Measurements from ENCODE around the gene TRIM15. TPM values are rescaled to one million over a fixed set of nuclear protein-coding genes. Genes with fewer than 3 reads are reported as not detected.
A peak's percentile ranks its signal among the peaks of the same experiment; 100 is the strongest.

The TRIM15 gene
- total and polyA plus RNA-seq, 2 donors (not counting 3 experiments of a cell fraction or from before 2014, with no cell fraction given) = not detected

DNA sequence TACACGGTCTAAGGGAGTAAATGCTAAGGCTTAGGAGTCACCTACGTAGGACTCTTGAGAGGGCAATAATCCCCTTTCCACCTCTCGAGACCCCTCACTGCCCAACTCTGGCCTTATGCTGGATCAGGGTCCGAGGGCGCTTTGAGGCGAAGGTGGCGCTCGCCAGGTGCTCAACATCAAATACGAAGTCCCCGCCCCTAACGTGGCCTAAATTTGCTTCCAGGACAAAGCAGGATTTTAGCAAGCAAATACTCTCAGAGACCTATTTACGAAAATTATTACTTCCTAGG lies 50.3 kb downstream of the TRIM15 start:
- H3K4me1 ChIP-seq (ENCODE audit: control insufficient read depth, extremely low read depth, insufficient read depth, low read length) = peaks cover 17% of the 10 kb centered on the region
- intact Hi-C loops (cut with micrococcal nuclease) = loop anchor here (1.0 to 2.0 kb wide), 2 partner anchors 111 to 113 kb away; partner anchors contain the start of gene TRIM39
- H3K9ac ChIP-seq (replicated peaks; ENCODE audit: extremely low read depth, insufficient read depth, low read length) = peak overlapping the region; percentile 89
- ChIA-PET POLR2A (interaction anchor here (0.9 kb wide), 1 partner anchor 112 kb away, joined by 3 read pairs; no protein-coding TSS in a partner anchor), CTCF (interaction anchor here (0.5 to 0.6 kb wide), 2 partner anchors 467 to 1724 kb away, joined by 3 read pairs; no protein-coding TSS in a partner anchor)
- no peaks in the 10 kb centered on the region for H3K36me3 ChIP-seq (ENCODE audit: control insufficient read depth in 2 of 2, extremely low read depth in 1 of 2, insufficient read depth in 2 of 2, low read length in 2 of 2)
- no peaks in the 10 kb centered on the region for H3K27me3 ChIP-seq (ENCODE audit: control insufficient read depth in 2 of 2, insufficient read depth in 2 of 2, low read length in 2 of 2)
- peaks cover 34% of the 10 kb centered on the region for H3K79me2 ChIP-seq (ENCODE audit: control insufficient read depth, insufficient read depth, low read length)
- H2AFZ ChIP-seq (ENCODE audit: low read depth, low read length) = peak overlapping the region; percentile 97
- no peaks in the 10 kb centered on the region for H4K20me1 ChIP-seq (replicated peaks; ENCODE audit: control insufficient read depth, extremely low read depth, insufficient read depth, low read length)
- BruUV-seq (replicated peaks) = TSS peak; percentile 88
- H3K4me2 ChIP-seq (ENCODE audit: insufficient read depth, low read length) = peak overlapping the region; percentile 89
- H3K9me3 ChIP-seq (replicated peaks; ENCODE audit: control insufficient read depth, insufficient read depth, low read length) = no peaks in the 10 kb centered on the region
- TF ChIP-seq FOS (IDR thresholded peaks at IDR 0.05; ENCODE audit: borderline replicate concordance, insufficient read depth, low read length) = no peak
- no peak for TF ChIP-seq EZH2 (IDR thresholded peaks at IDR 0.05; ENCODE audit: borderline replicate concordance, low read depth, low read length, severe bottlenecking)
- TF ChIP-seq MYC (IDR thresholded peaks at IDR 0.05; ENCODE audit: low read depth, low read length) = no peak
- TF ChIP-seq JUN (IDR thresholded peaks at IDR 0.05; ENCODE audit: borderline replicate concordance, insufficient read depth, insufficient read length, low read depth) = no peak
- no peak for TF ChIP-seq POLR2A (IDR thresholded peaks at IDR 0.05; ENCODE audit: low read depth, low read length)
- TF ChIP-seq POLR2AphosphoS5 (IDR thresholded peaks at IDR 0.05; ENCODE audit: insufficient read depth, low read depth, low read length) = no peak
- TF ChIP-seq, protein P1, sequence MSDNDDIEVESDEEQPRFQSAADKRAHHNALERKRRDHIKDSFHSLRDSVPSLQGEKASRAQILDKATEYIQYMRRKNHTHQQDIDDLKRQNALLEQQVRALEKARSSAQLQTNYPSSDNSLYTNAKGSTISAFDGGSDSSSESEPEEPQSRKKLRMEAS (IDR thresholded peaks at IDR 0.05; ENCODE audit: insufficient read depth, insufficient read length) = no peak
- dilution Hi-C loops (cut with MboI; ENCODE audit: extremely low pct_ligation_motif_present, low sequenced_read_pairs) = no loop called here
- DNase-seq (ENCODE audit: low read depth, low spot score) (no peak), FAIRE-seq (no peak)
- peak overlapping the region; percentile 66 to 84 (median 82) for H3K4me3 ChIP-seq (replicated peaks in 1 of 3; ENCODE audit: insufficient read depth in 1 of 3, low read depth in 1 of 3, low read length in 3 of 3)
- H3K27ac ChIP-seq (ENCODE audit: insufficient read depth, low read depth, low read length) = peak overlapping the region; percentile 95
- no peaks in the 10 kb centered on the region for H3K9me1 ChIP-seq (replicated peaks; ENCODE audit: control insufficient read depth, extremely low read depth, insufficient read depth, low read length)

All from endothelial cell of umbilical vein (primary cell).